ENCODE data around the gene PKN2.

PKN2 gene

DNA sequence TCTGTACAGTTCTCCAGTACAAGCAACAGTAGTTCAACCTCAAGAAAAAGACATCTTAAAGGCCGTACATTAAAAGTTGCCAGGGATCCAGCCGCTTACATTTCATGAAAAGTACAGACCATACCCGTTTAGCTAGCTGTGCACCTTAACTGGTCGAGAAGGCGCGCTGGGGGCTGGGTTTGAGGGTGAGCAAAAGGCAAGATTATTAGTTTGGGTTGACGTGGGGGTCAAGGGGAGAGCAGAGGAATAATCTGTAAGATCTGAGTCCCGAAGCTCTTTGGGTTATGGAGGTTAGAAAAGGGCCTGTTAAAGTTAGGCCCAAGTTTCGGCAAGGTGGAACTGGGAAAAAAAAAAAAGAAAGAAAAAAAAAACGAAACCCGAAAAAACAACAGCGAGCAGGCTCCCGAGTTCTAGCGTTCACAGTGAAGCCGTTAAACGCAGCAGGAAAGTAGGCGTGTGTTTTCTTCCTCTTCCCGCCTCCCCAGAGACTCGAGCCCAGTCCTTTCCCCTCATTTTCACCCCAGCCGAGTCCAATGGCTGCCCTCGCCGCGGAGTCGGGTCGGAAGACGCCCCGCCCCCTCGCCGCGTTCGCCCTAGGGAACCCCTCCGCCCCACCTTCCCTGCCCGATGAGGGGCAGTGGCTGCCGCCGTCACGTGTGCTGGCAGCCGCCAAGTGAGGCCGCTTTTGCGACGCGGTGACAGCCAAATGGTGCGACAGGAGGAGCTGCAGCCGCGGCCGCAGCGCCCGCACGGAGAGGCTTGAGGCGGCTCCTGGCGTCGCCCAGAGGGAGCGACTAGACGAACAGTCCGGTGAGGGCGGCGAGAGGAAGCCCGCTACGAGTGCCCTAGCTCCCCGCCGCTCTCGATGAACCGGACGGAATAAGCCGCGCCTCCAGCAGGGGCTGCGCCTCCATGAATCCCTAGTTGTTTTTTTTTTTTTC, at the start of gene PKN2:
Gene PKN2, plus strand, starts transcription at position 733 of the 941 bp plus-strand sequence. CDS start 308 bp downstream, outside the sequence.
- H3K4me3 ChIP-seq (replicated peaks; ENCODE audit: low read depth, low read length) = peak within 1 kb of the TSS; percentile 67
- TF ChIP-seq, protein P1, sequence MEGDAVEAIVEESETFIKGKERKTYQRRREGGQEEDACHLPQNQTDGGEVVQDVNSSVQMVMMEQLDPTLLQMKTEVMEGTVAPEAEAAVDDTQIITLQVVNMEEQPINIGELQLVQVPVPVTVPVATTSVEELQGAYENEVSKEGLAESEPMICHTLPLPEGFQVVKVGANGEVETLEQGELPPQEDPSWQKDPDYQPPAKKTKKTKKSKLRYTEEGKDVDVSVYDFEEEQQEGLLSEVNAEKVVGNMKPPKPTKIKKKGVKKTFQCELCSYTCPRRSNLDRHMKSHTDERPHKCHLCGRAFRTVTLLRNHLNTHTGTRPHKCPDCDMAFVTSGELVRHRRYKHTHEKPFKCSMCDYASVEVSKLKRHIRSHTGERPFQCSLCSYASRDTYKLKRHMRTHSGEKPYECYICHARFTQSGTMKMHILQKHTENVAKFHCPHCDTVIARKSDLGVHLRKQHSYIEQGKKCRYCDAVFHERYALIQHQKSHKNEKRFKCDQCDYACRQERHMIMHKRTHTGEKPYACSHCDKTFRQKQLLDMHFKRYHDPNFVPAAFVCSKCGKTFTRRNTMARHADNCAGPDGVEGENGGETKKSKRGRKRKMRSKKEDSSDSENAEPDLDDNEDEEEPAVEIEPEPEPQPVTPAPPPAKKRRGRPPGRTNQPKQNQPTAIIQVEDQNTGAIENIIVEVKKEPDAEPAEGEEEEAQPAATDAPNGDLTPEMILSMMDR (IDR thresholded peaks at IDR 0.05; ENCODE audit: low read length, missing control alignments) = no peak
- peak; percentile 99 for DNase-seq (ENCODE audit: low read depth)

DNA sequence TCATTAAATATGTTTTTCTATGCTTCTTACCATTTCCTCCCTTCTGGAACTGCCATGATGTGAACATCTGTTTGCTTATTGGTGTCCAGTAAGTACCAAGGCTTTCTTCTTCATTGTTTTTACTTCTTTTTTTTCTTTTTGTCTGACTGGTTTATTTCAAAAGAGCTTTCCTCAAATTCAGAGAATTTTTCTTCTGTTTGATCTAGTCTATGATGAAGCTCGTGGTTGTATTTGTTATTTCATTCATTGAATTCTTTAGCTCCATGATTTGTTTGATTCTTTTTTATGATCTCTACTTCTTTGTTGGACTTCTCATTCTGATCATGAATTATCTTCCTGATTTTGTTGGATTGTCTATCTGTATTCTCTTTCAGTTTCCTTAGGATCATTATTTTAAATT, 49.5 kb upstream of the PKN2 start:
- H3K4me3 ChIP-seq (replicated peaks; ENCODE audit: low read depth, low read length) = no peak overlapping the region
- DNase-seq (ENCODE audit: low read depth) = no peak
- TF ChIP-seq, protein P1 (IDR thresholded peaks at IDR 0.05; ENCODE audit: low read length, missing control alignments) = no peak

DNA sequence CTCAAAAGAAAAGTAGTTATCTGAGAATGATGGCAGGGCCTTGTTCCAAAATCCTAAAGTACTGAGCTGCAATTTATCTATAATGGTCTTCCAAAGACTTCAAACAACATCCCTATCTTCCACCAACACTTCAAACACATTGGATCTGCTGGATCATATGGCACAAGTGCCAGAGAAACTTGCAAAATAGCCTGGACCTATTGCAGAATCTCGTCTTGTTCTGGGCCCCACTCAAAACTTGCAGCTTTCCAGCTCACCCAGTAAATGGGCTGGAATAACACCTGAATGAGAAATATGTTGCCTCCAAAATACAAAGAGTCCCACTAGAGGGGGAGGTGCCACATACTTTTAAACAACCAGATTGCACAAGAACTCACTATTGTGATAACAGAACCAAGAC, 44.0 kb upstream of the PKN2 start:
- DNase-seq (ENCODE audit: low read depth) = no peak
- H3K4me3 ChIP-seq (replicated peaks; ENCODE audit: low read depth, low read length) = no peak overlapping the region
- TF ChIP-seq, protein P1 (IDR thresholded peaks at IDR 0.05; ENCODE audit: low read length, missing control alignments) = no peak

DNA sequence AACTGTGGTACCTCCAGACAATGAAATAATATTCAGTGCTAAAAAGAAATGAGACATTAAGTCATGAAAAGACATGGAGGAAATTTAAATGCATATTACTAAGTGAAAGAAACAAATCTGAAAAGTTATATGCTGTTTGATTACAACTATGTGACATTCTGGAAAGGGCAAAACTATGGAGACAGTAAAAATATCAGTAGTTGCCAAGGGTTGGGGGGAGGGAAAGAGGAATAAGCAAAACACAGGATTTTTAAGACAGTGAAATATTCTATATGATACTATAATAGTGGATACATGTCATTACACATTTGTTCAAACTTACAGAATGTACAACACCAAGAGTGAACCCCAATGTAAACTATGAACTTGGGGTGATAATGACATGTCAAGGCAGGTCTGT, 38.2 kb upstream of the PKN2 start:
- TF ChIP-seq, protein P1 (IDR thresholded peaks at IDR 0.05; ENCODE audit: low read length, missing control alignments) = no peak
- no peak for DNase-seq (ENCODE audit: low read depth)
- H3K4me3 ChIP-seq (replicated peaks; ENCODE audit: low read depth, low read length) = no peak overlapping the region

DNA sequence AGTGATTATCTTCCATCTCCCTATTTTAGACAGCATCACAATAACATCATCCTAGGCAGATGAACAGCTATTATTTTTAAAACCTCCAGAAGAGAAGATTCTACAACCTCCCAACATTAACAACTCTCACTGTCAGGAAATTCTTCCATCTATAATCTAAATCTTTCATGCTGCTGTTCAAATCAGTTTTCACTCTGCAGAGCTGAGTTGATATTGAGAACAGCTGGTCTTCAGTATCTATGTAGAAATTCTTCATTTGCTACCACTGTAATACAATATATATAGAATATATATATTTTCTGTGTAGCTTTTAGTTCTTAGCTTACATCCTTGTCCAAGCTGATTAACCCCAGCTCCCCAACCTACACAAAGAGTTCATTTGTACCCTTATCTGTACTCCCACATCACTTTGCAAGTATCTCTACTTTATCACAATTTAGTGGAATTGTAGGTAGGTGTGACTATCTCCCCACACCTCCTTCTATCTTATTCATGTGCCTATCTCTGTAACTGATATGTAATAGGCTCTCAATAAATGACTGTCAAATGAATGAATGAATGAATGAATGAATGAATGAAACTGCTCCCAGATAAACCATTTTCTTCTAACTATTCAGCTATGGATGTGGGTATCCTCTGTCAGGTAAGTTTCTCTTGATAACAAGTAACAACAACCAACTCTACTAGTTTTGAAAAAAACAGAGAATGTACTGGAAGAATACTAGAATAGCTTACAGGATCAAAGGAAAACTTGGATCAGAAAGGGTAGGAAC, 37.4 kb upstream of the PKN2 start:
- no peak for DNase-seq (ENCODE audit: low read depth)
- TF ChIP-seq, protein P1 (IDR thresholded peaks at IDR 0.05; ENCODE audit: low read length, missing control alignments) = no peak
- no peak overlapping the region for H3K4me3 ChIP-seq (replicated peaks; ENCODE audit: low read depth, low read length)

DNA sequence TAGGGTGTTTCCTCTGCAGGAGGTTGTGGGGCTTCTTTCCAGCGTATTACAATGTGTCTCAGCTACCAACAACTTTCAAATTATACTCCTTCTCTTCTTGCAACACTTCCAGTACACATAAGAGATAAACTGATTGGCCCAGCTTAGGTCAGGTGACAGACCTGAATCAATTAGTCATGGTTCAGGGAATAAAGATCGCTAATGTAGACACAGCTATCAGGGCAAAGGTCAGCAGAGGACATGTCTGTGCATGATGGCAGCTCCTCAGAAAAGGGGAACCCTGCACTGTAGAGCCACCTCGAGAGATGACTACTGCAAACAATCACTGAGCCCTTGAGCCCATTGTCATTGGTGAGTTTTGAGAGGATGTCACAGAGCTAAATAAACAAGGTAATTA, 36.8 kb upstream of the PKN2 start:
- no peak for DNase-seq (ENCODE audit: low read depth)
- TF ChIP-seq, protein P1 (IDR thresholded peaks at IDR 0.05; ENCODE audit: low read length, missing control alignments) = no peak
- H3K4me3 ChIP-seq (replicated peaks; ENCODE audit: low read depth, low read length) = no peak overlapping the region

Data from fibroblast of pulmonary artery (primary cell).